Right lobe of liver (tissue), 6 donors: ENCODE data around the gene TMEM256. TPM values are rescaled to one million over a fixed set of nuclear protein-coding genes. Genes with fewer than 3 reads are reported as not detected.

Experiments
- ATAC-seq, 4 donors: fragments of 200-7000 bp; cut with Tn5 transposase; one replicate each; pipeline ENCODE4 v1.9.1; 2020; ENCODE audit warnings: mild to moderate bottlenecking in 4 of 4, moderate library complexity in 4 of 4
- DNase-seq, 3 donors: peaks; one replicate each; pipeline ENCODE4 v3.0.0-alpha.2; 2020
- H3K27ac ChIP-seq, 3 donors: fragments of 200-600 bp; one replicate each; pipeline ENCODE4 v1.8.0; 2022
- H3K27me3 ChIP-seq, 2 donors: fragments of 200-600 bp; one replicate each; pipeline ENCODE4 v1.8.0; 2022
- H3K36me3 ChIP-seq, 4 donors: fragments of 200-600 bp; sonication (generic) in 1 of 4; one replicate each; pipeline versions ENCODE4 v1.5.1 to v1.8.0; 2017 to 2022; ENCODE audit warnings: control low read depth in 1 of 4
- H3K4me1 ChIP-seq, 4 donors: fragments of 200-600 bp; sonication (generic) in 1 of 4; one replicate each; pipeline versions ENCODE4 v1.5.1 to v1.8.0; 2017 to 2022; ENCODE audit warnings: control low read depth in 1 of 4
- H3K4me3 ChIP-seq, 3 donors: fragments of 200-600 bp; one replicate each; pipeline ENCODE4 v1.8.0; 2022
- H3K9me3 ChIP-seq, 4 donors: fragments of 200-600 bp; sonication (generic) in 1 of 4; one replicate each; pipeline versions ENCODE4 v1.5.1 to v1.8.0; 2017 to 2022; ENCODE audit warnings: control low read depth in 1 of 4
- POLR2A ChIP-seq: fragments of 450-650 bp; IDR thresholded peaks from one replicate; pipeline ENCODE4 v1.6.1; 2017; ENCODE audit warnings: antibody characterized with exemption, mild to moderate bottlenecking
- WGBS: methylation state at CpG from one replicate; pipeline ENCODE4 v1.1.6; 2018; ENCODE audit warnings: low coverage, low lambda C conversion rate; ENCODE audit not compliant: insufficient coverage; ENCODE audit errors: missing lambda C conversion rate; 5-methylcytosine and 5-hydroxymethylcytosine counted together
- intact Hi-C, 2 donors: fragments of 100-400 bp; cut with DNase I; formaldehyde crosslinking; loops; one replicate each; pipeline versions ENCODE4 v1.11.2 to v1.14.1; 2022
- total RNA-seq, 6 experiments: library from RNA; depleted of rRNA in 2 of 6; stranded (reverse); fragments of >200 nt in 2 of 6; fragmentation: NEBNext Ultra II Directional in 3 of 6; extraction: Animal tissue kit (Norgen Biotek cat#: 25700) in 3 of 6; gene quantifications; one replicate each; pipeline versions ENCODE4 v1.1.0 to v1.2.4, GENCODE V29; 2016 to 2023
- TF ChIP-seq, protein P1 (sequence below), 4 donors: fragments of 200-600 bp in 3 of 4; fragments of 450-650 bp in 1 of 4; IDR thresholded peaks; one replicate each; pipeline versions ENCODE4 v1.5.1 to v1.8.0; 2016 to 2022; ENCODE audit warnings: antibody characterized with exemption in 4 of 4, mild to moderate bottlenecking in 2 of 4
- donor health status: DM: no; HTN: yes; CAD: no.
- donor health status: DM: no; HTN: no; CAD: no.
- donor health status: DM: no; HTN: no; CAD: no.
- donor health status: DM: no; HTN: yes; CAD: no.
- donor health status: DM: no; HTN: yes; CAD: no.

Gene TMEM256
- total RNA-seq, 6 experiments from 2014 or later, result 56.4 to 95.4 (median 68.9) TPM

DNA sequence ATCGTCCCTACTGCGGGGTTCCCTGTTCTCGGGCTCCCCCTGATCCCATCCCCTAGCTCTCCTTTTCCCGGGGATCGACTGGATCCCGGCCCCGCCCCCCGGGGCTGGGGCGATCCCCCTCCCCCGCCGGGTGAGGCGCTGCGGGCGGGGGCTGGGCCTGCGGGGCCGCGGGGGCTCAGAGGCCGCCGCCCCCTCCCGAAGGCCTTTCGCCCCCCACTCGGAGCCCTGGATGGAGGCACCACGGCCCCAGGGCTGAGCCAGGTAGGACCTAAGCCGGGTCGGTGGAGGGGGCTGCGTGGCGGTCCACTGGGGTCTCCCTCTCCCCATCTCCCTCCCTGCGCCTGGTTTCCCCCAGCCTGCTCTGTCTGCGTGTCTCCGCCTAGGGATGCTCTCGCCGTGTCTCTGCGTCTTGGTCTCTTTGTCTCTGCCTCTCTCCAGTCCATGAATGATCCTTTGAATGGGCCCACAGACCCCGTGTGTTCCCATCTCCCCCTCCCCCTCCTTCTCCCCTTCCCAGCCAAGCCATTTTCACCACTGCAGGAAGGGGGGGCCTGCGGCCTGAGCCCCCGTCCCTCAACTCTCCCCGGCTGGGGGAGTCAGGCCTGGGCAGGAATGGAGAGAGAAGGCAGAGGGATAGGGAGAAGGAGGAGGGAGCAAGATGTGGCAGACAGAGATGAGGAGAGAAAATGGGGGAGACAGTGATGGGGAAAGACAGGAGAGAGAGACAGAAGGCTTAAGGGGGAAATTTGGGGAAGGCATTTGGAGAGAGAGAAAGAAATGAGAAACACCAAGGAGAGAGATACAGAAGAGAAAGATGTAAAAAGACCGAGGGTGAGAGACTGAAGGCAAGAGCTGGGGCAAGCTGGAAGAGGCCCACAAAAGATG, 1.7 kb upstream of the TMEM256 start:
- WGBS, result 15% methylated on average over 33 of the region's 38 CpGs
- ATAC-seq (no peak), DNase-seq (no peak)
- peak overlapping the region in 1 of 3 donors; percentile 17 for H3K27ac ChIP-seq
- TF ChIP-seq, protein P1, sequence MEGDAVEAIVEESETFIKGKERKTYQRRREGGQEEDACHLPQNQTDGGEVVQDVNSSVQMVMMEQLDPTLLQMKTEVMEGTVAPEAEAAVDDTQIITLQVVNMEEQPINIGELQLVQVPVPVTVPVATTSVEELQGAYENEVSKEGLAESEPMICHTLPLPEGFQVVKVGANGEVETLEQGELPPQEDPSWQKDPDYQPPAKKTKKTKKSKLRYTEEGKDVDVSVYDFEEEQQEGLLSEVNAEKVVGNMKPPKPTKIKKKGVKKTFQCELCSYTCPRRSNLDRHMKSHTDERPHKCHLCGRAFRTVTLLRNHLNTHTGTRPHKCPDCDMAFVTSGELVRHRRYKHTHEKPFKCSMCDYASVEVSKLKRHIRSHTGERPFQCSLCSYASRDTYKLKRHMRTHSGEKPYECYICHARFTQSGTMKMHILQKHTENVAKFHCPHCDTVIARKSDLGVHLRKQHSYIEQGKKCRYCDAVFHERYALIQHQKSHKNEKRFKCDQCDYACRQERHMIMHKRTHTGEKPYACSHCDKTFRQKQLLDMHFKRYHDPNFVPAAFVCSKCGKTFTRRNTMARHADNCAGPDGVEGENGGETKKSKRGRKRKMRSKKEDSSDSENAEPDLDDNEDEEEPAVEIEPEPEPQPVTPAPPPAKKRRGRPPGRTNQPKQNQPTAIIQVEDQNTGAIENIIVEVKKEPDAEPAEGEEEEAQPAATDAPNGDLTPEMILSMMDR (IDR thresholded peaks at IDR 0.05), result no peak
- no peak for TF ChIP-seq POLR2A
- H3K36me3 ChIP-seq, result no peaks in the 10 kb centered on the region
- no peaks in the 10 kb centered on the region for H3K9me3 ChIP-seq
- H3K27me3 ChIP-seq, result no peaks in the 10 kb centered on the region
- peaks cover 0 to 10% (median 3%) of the 10 kb centered on the region in 4 donors for H3K4me1 ChIP-seq
- intact Hi-C loops, result no loop called here
- peak overlapping the region; percentile 45 to 81 (median 74) for H3K4me3 ChIP-seq

DNA sequence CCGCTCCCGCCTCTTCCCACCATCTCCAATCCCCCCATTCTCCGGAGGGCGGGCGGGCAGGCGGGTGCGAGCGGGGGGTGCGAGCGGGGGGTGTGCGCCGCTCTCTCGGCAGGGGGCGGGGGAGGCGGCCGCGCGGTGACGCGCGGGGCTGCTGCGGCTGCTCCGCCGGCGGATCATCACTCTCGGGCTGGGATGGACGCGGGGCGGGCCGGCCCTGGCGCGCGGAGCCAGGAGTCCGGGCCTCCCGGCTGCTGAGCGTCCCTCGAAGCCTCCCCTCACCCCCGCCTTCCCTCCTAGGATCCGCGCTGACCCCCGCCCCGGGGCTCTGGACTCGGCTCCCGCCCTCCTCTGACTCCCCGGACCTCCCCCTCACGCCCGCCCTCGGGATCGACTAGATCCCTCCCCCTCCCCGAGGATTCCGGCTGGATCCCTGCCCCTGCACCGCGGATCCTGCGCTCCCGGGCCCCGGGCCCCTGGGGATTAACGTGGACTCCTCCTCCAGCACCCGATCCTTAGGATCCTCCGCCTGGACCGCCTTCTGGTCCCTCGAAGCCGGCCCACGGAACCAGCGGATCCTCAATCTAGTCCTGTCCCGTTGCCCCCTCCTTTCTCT, 946 bp upstream of the TMEM256 start:
- Histone ChIP-seq H3K27ac (peak overlapping the region in 1 of 3 donors; percentile 17), H3K4me1 (peaks cover 0 to 10% (median 3%) of the 10 kb centered on the region in 4 donors), H3K4me3 (peak overlapping the region; percentile 45 to 81 (median 74)), H3K9me3 (no peaks in the 10 kb centered on the region), H3K36me3 (no peaks in the 10 kb centered on the region), H3K27me3 (no peaks in the 10 kb centered on the region)
- WGBS, result 8% methylated on average over 10 of the region's 65 CpGs
- intact Hi-C loops, result no loop called here
- peak; percentile 5 to 23 (median 15) for ATAC-seq
- peak; percentile 64 to 74 (median 72) for DNase-seq
- TF ChIP-seq, protein P1 (IDR thresholded peaks at IDR 0.05), result no peak
- TF ChIP-seq POLR2A, result peak; percentile 41

DNA sequence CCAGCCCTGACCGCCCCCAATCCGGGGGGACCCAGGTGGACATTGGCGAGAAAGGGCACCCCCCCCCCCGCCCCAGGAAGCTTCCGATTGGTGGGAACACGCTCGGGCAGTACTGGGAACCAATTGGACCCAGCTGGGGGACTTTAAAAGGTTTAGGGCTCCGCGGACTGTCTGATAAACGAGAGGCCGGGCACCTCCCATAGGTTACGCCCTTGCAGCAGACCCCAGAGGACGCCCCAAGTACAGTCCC, 245 bp downstream of the TMEM256 start:
- Histone ChIP-seq H3K4me3 (peak overlapping the region; percentile 63 to 81 (median 74)), H3K9me3 (no peaks in the 10 kb centered on the region), H3K27me3 (no peaks in the 10 kb centered on the region), H3K27ac (peak overlapping the region; percentile 86 to 87 (median 87)), H3K36me3 (no peaks in the 10 kb centered on the region), H3K4me1 (peaks cover 0 to 10% (median 3%) of the 10 kb centered on the region in 4 donors)
- WGBS, result 2% methylated on average over 13 of the region's 13 CpGs
- no peak for TF ChIP-seq POLR2A
- TF ChIP-seq, protein P1 (IDR thresholded peaks at IDR 0.05), result no peak
- intact Hi-C loops, result no loop called here
- ATAC-seq (peak; percentile 47 to 65 (median 60)), DNase-seq (no peak)

DNA sequence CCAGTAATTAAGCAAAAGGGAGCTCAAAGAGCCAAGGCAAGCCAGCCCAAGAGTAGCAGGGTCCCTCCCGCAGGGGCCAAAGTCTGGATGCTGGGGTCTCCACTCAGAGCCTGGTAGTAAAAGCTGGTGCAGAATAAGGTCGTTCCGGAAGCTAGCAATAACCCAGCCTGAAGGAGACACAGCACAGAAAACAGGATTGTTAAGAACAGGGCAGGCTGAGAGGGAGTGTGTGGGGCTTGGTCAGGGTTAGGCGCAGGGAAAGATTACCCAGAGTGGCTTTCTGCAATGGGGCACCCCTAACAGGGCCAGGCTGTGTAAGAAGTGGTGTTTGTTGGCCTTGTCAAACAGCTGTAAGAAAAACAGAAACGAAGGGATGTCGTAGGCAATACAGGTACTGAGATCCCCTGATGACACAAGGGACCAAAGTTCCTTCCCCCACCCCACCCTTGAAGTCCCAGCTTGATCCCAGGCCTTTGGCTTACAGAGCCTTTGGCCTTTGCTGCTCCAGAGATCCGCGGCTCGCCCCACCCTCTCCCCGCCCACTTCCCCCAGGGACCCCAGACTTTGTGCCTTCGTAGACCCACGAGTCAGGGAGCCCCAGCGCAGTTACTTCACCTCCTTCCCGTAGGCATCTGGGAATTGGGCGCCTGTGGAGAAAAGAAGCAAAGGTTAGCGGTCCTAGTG, 712 bp downstream of the TMEM256 start:
- ATAC-seq (peak; percentile 33 to 48 (median 38)), DNase-seq (peak; percentile 59 to 83 (median 80))
- H3K4me1 ChIP-seq, result peaks cover 0 to 10% (median 3%) of the 10 kb centered on the region in 4 donors
- H3K9me3 ChIP-seq, result no peaks in the 10 kb centered on the region
- intact Hi-C loops, result no loop called here
- TF ChIP-seq, protein P1 (IDR thresholded peaks at IDR 0.05), result no peak
- TF ChIP-seq POLR2A, result no peak
- H3K36me3 ChIP-seq, result no peaks in the 10 kb centered on the region
- peak overlapping the region; percentile 86 to 87 (median 87) for H3K27ac ChIP-seq
- peak overlapping the region; percentile 63 to 81 (median 74) for H3K4me3 ChIP-seq
- WGBS, result 15% methylated on average over 10 of the region's 16 CpGs
- H3K27me3 ChIP-seq, result no peaks in the 10 kb centered on the region
